Astrocyte (in vitro differentiated cells and primary cell): ENCODE data around the gene MET. TPM values are rescaled to one million over a fixed set of nuclear protein-coding genes. Genes with fewer than 3 reads are reported as not detected.

Experiments
- DNase-seq: peaks from one replicate; pipeline ENCODE4 v3.0.0-alpha.2; 2010; ENCODE audit warnings: low read depth
- FAIRE-seq: peaks from 2 replicates; lab custom pipeline; 2011; peaks lifted over from hg19 to GRCh38; lab: Jason Lieb, UNC
- H2AFZ ChIP-seq: 2 replicates; pipeline ENCODE4 v1.6.0; 2012; ENCODE audit warnings: low read depth, low read length, inconsistent platforms
- H3K27ac ChIP-seq: 2 replicates; pipeline ENCODE4 v1.5.1; 2011; ENCODE audit warnings: low read depth, low read length, inconsistent platforms
- H3K27me3 ChIP-seq: 2 replicates; pipeline ENCODE4 v1.6.0; 2011; ENCODE audit warnings: low read length, inconsistent platforms; ENCODE audit not compliant: insufficient read depth
- H3K36me3 ChIP-seq: 2 replicates; pipeline ENCODE4 v1.5.1; 2011; ENCODE audit warnings: low read length, inconsistent platforms; ENCODE audit not compliant: insufficient read depth
- H3K4me1 ChIP-seq: 2 replicates; pipeline ENCODE4 v1.5.1; 2011; ENCODE audit warnings: low read length, inconsistent platforms; ENCODE audit not compliant: insufficient read depth
- H3K4me2 ChIP-seq: 2 replicates; pipeline ENCODE4 v1.6.0; 2012; ENCODE audit warnings: low read length, inconsistent platforms
- H3K4me3 ChIP-seq: 2 replicates; pipeline ENCODE4 v1.5.1; 2011; ENCODE audit warnings: low read depth, mild to moderate bottlenecking, low read length, inconsistent platforms; ENCODE audit not compliant: insufficient read depth
- H3K79me2 ChIP-seq: 2 replicates; pipeline ENCODE4 v1.6.0; 2012; ENCODE audit warnings: mild to moderate bottlenecking, low read length, inconsistent platforms; ENCODE audit not compliant: insufficient read depth
- H3K9ac ChIP-seq: 2 replicates; pipeline ENCODE4 v1.6.0; 2012; ENCODE audit warnings: mild to moderate bottlenecking, low read length, inconsistent platforms
- H3K9me3 ChIP-seq: 2 replicates; pipeline ENCODE4 v1.5.1; 2012; ENCODE audit warnings: low read depth, mild to moderate bottlenecking, low read length, inconsistent platforms; ENCODE audit not compliant: insufficient read depth
- H4K20me1 ChIP-seq: 2 replicates; pipeline ENCODE4 v1.6.0; 2012; ENCODE audit warnings: low read length, inconsistent platforms; ENCODE audit not compliant: insufficient read depth
- H3K27ac Mint-ChIP-seq: one replicate; pipeline ENCODE4 v1.8.0; 2021; ENCODE audit warnings: mild to moderate bottlenecking, mixed read lengths; ENCODE audit not compliant: unreplicated experiment
- H3K27me3 Mint-ChIP-seq: one replicate; pipeline ENCODE4 v1.8.0; 2021; ENCODE audit warnings: low read depth, mixed read lengths; ENCODE audit not compliant: unreplicated experiment
- H3K36me3 Mint-ChIP-seq: one replicate; pipeline ENCODE4 v1.8.0; 2021; ENCODE audit warnings: low read depth, mixed read lengths; ENCODE audit not compliant: unreplicated experiment
- H3K4me1 Mint-ChIP-seq: one replicate; pipeline ENCODE4 v1.8.0; 2021; ENCODE audit warnings: low read depth, mixed read lengths; ENCODE audit not compliant: unreplicated experiment
- H3K4me3 Mint-ChIP-seq: one replicate; pipeline ENCODE4 v1.8.0; 2021; ENCODE audit warnings: mild to moderate bottlenecking, moderate library complexity, mixed read lengths; ENCODE audit not compliant: unreplicated experiment
- H3K9me3 Mint-ChIP-seq: one replicate; pipeline ENCODE4 v1.8.0; 2021; ENCODE audit warnings: mild to moderate bottlenecking, mixed read lengths; ENCODE audit not compliant: unreplicated experiment
- CTCF ChIP-seq: IDR thresholded peaks from 2 replicates; pipeline ENCODE4 v1.5.1; 2011; ENCODE audit warnings: low read depth, mild to moderate bottlenecking, inconsistent platforms, low read length, moderate library complexity; ENCODE audit not compliant: insufficient read depth
- EZH2 ChIP-seq: IDR thresholded peaks from 2 replicates; pipeline ENCODE4 v1.6.1; 2012; ENCODE audit warnings: mild to moderate bottlenecking, low read length, inconsistent platforms; ENCODE audit not compliant: insufficient read depth
- total RNA-seq: library from RNA; stranded (reverse); gene quantifications from 2 replicates; pipeline ENCODE4 v1.2.1, GENCODE V29; 2021

MET gene
- total RNA-seq, 1 donor from 2014 or later: 8.2 TPM

GRCh38 chr7:116798232-116798631 lies 126.2 kb downstream of the MET start:
- no peak overlapping the region for H3K4me3 Mint-ChIP-seq
- Histone ChIP-seq H3K4me2 (no peak overlapping the region), H3K4me3 (no peak overlapping the region), H3K36me3 (peaks cover 11% of the 10 kb centered on the region), H3K79me2 (no peaks in the 10 kb centered on the region), H4K20me1 (no peaks in the 10 kb centered on the region), H2AFZ (no peak overlapping the region), H3K9ac (no peak overlapping the region), H3K27ac (no peak overlapping the region), H3K27me3 (no peaks in the 10 kb centered on the region), H3K4me1 (peaks cover 27% of the 10 kb centered on the region), H3K9me3 (no peaks in the 10 kb centered on the region)
- no peaks in the 10 kb centered on the region for H3K36me3 Mint-ChIP-seq
- no peak for DNase-seq
- no peak for TF ChIP-seq EZH2
- TF ChIP-seq CTCF: no peak
- FAIRE-seq: no peak
- H3K4me1 Mint-ChIP-seq: peaks cover 27% of the 10 kb centered on the region
- H3K9me3 Mint-ChIP-seq: no peaks in the 10 kb centered on the region
- H3K27me3 Mint-ChIP-seq: no peaks in the 10 kb centered on the region
- H3K27ac Mint-ChIP-seq: no peak overlapping the region

GRCh38 chr7:116799916-116800315 lies 127.9 kb downstream of the MET start:
- H3K4me1 Mint-ChIP-seq: peaks cover 27% of the 10 kb centered on the region
- no peak overlapping the region for H2AFZ ChIP-seq
- no peak overlapping the region for H3K4me2 ChIP-seq
- H3K27ac ChIP-seq: no peak overlapping the region
- H4K20me1 ChIP-seq: no peaks in the 10 kb centered on the region
- H3K4me3 Mint-ChIP-seq: no peak overlapping the region
- TF ChIP-seq CTCF: no peak
- TF ChIP-seq EZH2: no peak
- H3K27ac Mint-ChIP-seq: no peak overlapping the region
- no peaks in the 10 kb centered on the region for H3K79me2 ChIP-seq
- FAIRE-seq (no peak), DNase-seq (no peak)
- H3K4me1 ChIP-seq: peaks cover 29% of the 10 kb centered on the region
- H3K27me3 ChIP-seq: no peaks in the 10 kb centered on the region
- H3K9ac ChIP-seq: no peak overlapping the region
- peaks cover 11% of the 10 kb centered on the region for H3K36me3 ChIP-seq
- H3K36me3 Mint-ChIP-seq: no peaks in the 10 kb centered on the region
- no peaks in the 10 kb centered on the region for H3K9me3 Mint-ChIP-seq
- no peak overlapping the region for H3K4me3 ChIP-seq
- no peaks in the 10 kb centered on the region for H3K27me3 Mint-ChIP-seq
- H3K9me3 ChIP-seq: no peaks in the 10 kb centered on the region

GRCh38 chr7:116800594-116800993 lies 128.6 kb downstream of the MET start:
- Histone ChIP-seq H3K9ac (no peak overlapping the region), H3K27me3 (no peaks in the 10 kb centered on the region), H3K4me2 (peak overlapping the region; percentile 71), H3K27ac (peak overlapping the region; percentile 13), H3K9me3 (no peaks in the 10 kb centered on the region), H4K20me1 (no peaks in the 10 kb centered on the region), H2AFZ (no peak overlapping the region), H3K4me3 (no peak overlapping the region), H3K79me2 (no peaks in the 10 kb centered on the region), H3K4me1 (peaks cover 29% of the 10 kb centered on the region), H3K36me3 (peaks cover 11% of the 10 kb centered on the region)
- peak overlapping the region; percentile 55 for H3K27ac Mint-ChIP-seq
- DNase-seq (no peak), FAIRE-seq (no peak)
- no peaks in the 10 kb centered on the region for H3K36me3 Mint-ChIP-seq
- no peaks in the 10 kb centered on the region for H3K9me3 Mint-ChIP-seq
- no peak overlapping the region for H3K4me3 Mint-ChIP-seq
- H3K4me1 Mint-ChIP-seq: peaks cover 27% of the 10 kb centered on the region
- no peaks in the 10 kb centered on the region for H3K27me3 Mint-ChIP-seq
- TF ChIP-seq CTCF (no peak), EZH2 (no peak)
